AG20443 (cell line): ENCODE data around the gene ARID2.

Source experiments
- DNase-seq: peaks from one replicate; pipeline ENCODE4 v3.0.0; 2012; ENCODE audit warnings: low spot score, mixed read lengths

Gene ARID2

GRCh38 chr12:45720069-45720468, 9.4 kb upstream of the ARID2 start:
- no peak for DNase-seq

GRCh38 chr12:45721369-45721768, 8.1 kb upstream of the ARID2 start:
- DNase-seq: no peak

- no peak for DNase-seq
Observed at GRCh38 chr12:45721954-45722353, 7.6 kb upstream of the ARID2 start.

GRCh38 chr12:45725631-45726602, 3.6 kb upstream of the ARID2 start:
- peak; percentile 15 for DNase-seq

GRCh38 chr12:45726603-45727300, 2.8 kb upstream of the ARID2 start:
- DNase-seq: peak; percentile 69

- peak; percentile 91 for DNase-seq
Observed at GRCh38 chr12:45727301-45727979, 2.1 kb upstream of the ARID2 start.

GRCh38 chr12:45727980-45728629, 1.4 kb upstream of the ARID2 start:
- no peak for DNase-seq

GRCh38 chr12:45728630-45729232, 775 bp upstream of the ARID2 start:
- peak; percentile 92 for DNase-seq

GRCh38 chr12:45730084-45730347, 510 bp downstream of the ARID2 start:
- DNase-seq: no peak

GRCh38 chr12:45730348-45731189, 1.1 kb downstream of the ARID2 start:
- peak; percentile 37 for DNase-seq

GRCh38 chr12:45731190-45731775, 1.8 kb downstream of the ARID2 start:
- DNase-seq: no peak

- no peak for DNase-seq
Observed at GRCh38 chr12:45732250-45732649, 2.7 kb downstream of the ARID2 start.

- DNase-seq: no peak
Observed at GRCh38 chr12:45732936-45733335, 3.4 kb downstream of the ARID2 start.

- DNase-seq: no peak
Observed at GRCh38 chr12:45737638-45738037, 8.1 kb downstream of the ARID2 start.

- no peak for DNase-seq
Observed at GRCh38 chr12:45742590-45742989, 13.1 kb downstream of the ARID2 start.

GRCh38 chr12:45743247-45743646, 13.7 kb downstream of the ARID2 start:
- DNase-seq: no peak

- DNase-seq: peak; percentile 38
Observed at GRCh38 chr12:45745861-45746277, 16.4 kb downstream of the ARID2 start.

GRCh38 chr12:45756666-45757065, 27.2 kb downstream of the ARID2 start:
- DNase-seq: no peak

GRCh38 chr12:45757172-45757571, 27.7 kb downstream of the ARID2 start:
- no peak for DNase-seq

- no peak for DNase-seq
Observed at GRCh38 chr12:45760333-45760732, 30.8 kb downstream of the ARID2 start.
